H1 (cell line): Measurements from ENCODE around the gene FNDC5.

Experiments used
- CHD1 ChIP-seq: IDR thresholded peaks from 2 replicates; pipeline ENCODE4 v1.6.1; 2012; ENCODE audit warnings: low read depth, low read length, improper control_type of control experiment
- CTCF ChIP-seq, 3 experiments: IDR thresholded peaks; 1 replicate in 2 of 3; 2 replicates in 1 of 3; pipeline versions ENCODE4 v1.5.1 to v1.6.1; 2011; ENCODE audit warnings: low read length in 3 of 3, mild to moderate bottlenecking in 3 of 3, inconsistent platforms in 2 of 3, low read depth in 1 of 3, moderate library complexity in 1 of 3; ENCODE audit not compliant: insufficient read depth in 1 of 3; ENCODE audit errors: control extremely low read depth in 1 of 3
- MAFK ChIP-seq: IDR thresholded peaks from 2 replicates; pipeline ENCODE4 v1.6.1; 2012; ENCODE audit warnings: low read depth, mild to moderate bottlenecking, improper control_type of control experiment, low read length
- POLR2A ChIP-seq, 2 experiments: IDR thresholded peaks; 1 replicate in 1 of 2; 2 replicates in 1 of 2; pipeline ENCODE4 v1.6.1; 2011; ENCODE audit warnings: low read depth in 2 of 2, low read length in 2 of 2, mild to moderate bottlenecking in 2 of 2; ENCODE audit errors: control extremely low read depth in 1 of 2
- POLR2AphosphoS5 ChIP-seq: IDR thresholded peaks from 2 replicates; pipeline ENCODE4 v1.6.1; 2011; ENCODE audit warnings: low read depth, low read length
- ZNF274 ChIP-seq: IDR thresholded peaks from 2 replicates; pipeline ENCODE4 v1.7.0; 2012; ENCODE audit warnings: low read length, borderline replicate concordance; ENCODE audit errors: extremely low read depth
- TF ChIP-seq, protein P1 (sequence below): IDR thresholded peaks from 2 replicates; pipeline ENCODE4 v1.6.1; 2012; ENCODE audit warnings: inconsistent platforms

DNA sequence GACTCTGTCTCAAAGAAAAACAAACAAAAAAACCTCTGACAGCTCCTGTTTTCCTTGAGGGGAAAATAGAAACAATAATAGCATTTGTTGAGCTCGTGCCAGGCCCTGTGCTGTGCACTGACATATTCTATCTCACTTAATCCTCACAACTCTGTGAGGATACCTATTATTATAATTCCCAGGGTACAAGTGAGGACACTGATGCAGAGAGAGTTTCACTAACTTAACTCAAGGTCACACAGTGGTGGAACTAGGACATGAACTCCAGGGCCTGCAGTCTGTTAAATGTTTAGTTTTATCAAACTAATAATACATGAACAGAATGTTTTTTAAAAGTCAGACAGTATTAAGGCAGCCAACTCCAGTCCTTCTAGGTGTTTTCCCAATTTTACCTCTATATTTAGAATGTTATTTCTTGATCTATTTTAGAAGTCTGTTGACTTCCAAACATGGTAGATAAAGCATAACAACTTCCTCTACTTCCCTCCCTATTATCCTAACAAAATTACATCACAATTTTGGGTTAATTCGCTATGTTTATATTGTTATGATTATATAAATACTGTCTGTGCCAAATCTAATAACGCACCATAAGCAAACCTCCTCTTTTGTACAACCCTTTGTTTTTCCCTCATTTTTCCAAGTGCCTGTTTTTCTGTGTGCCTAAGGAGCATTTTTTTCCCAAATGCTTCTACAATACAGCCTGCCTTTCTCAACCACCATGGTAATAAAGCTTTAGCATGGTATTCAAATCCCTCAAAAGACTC lies 4.9 kb downstream of the FNDC5 start:
- TF ChIP-seq CTCF (IDR thresholded peaks at IDR 0.05; ENCODE audit: control extremely low read depth in 1 of 3, insufficient read depth in 1 of 3, low read depth in 1 of 3, low read length in 3 of 3) (no peak), POLR2AphosphoS5 (no peak), POLR2A (IDR thresholded peaks at IDR 0.05; ENCODE audit: control extremely low read depth in 1 of 2, low read depth in 2 of 2, low read length in 2 of 2) (no peak), ZNF274 (no peak), MAFK (no peak), CHD1 (no peak)
- TF ChIP-seq, protein P1, sequence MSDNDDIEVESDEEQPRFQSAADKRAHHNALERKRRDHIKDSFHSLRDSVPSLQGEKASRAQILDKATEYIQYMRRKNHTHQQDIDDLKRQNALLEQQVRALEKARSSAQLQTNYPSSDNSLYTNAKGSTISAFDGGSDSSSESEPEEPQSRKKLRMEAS: no peak
